ENCODE results near the gene UCK1. TPM values are rescaled to one million over a fixed set of nuclear protein-coding genes. Genes with fewer than 3 reads are reported as not detected.

Gene UCK1
- total and polyA plus RNA-seq, 4 donors = 13.4 to 34.1 (median 24.0) TPM

DNA sequence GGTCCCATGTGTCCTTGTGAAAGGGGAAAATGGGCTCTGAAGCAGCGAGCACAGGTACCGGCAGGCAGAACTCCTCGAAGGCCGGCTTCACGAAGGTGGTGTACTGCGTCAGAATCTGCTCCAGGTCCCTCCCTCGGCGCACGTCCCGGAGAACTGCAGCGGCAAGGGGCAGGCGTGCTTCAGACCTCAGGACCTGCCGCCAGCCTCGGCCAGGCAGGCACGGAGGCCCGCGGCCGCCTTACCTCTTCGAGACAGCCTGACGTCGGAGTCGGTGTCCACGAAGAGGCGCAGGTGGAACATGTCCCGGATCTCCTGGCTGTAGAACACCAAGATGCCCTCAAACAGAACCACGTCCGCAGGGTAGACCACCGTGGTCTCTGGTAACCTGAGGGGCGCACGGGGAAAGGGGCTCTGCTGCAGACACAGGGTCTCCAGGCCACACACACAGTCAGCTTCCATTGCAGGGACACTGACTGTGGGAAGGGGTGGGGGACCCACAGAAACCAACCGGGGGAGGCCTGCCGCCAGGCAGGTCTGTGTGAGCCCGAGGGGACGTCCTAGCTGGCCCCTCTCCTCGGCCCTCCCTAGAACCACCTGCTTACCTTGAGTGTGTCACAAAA, 2.1 kb downstream of the UCK1 start:
- Histone ChIP-seq H3K27ac (ENCODE audit: low read depth in 1 of 2, low read length in 2 of 2) (peak overlapping the region; percentile 68 to 80), H3K27me3 (ENCODE audit: control insufficient read depth in 4 of 4, insufficient read depth in 4 of 4, low read length in 3 of 4) (no peaks in the 10 kb centered on the region), H3K9ac (ENCODE audit: low read depth in 1 of 2, low read length in 2 of 2) (no peak overlapping the region), H3K4me1 (ENCODE audit: control insufficient read depth in 4 of 4, insufficient read depth in 4 of 4, low read length in 3 of 4) (peaks cover 6 to 21% (median 15%) of the 10 kb centered on the region in 4 donors), H3K36me3 (ENCODE audit: control insufficient read depth in 4 of 4, insufficient read depth in 3 of 4, low read depth in 1 of 4, low read length in 3 of 4) (peaks cover 14 to 46% (median 24%) of the 10 kb centered on the region in 4 donors), H3K4me3 (ENCODE audit: low read depth in 1 of 3, low read length in 3 of 3) (no peak overlapping the region), H3K9me3 (ENCODE audit: control insufficient read depth in 4 of 4, low read length in 3 of 4) (no peaks in the 10 kb centered on the region)
- no peak for DNase-seq (ENCODE audit: low spot score)
- WGBS = 95% methylated on average over 35 of the region's 35 CpGs
- TF ChIP-seq, protein P1, sequence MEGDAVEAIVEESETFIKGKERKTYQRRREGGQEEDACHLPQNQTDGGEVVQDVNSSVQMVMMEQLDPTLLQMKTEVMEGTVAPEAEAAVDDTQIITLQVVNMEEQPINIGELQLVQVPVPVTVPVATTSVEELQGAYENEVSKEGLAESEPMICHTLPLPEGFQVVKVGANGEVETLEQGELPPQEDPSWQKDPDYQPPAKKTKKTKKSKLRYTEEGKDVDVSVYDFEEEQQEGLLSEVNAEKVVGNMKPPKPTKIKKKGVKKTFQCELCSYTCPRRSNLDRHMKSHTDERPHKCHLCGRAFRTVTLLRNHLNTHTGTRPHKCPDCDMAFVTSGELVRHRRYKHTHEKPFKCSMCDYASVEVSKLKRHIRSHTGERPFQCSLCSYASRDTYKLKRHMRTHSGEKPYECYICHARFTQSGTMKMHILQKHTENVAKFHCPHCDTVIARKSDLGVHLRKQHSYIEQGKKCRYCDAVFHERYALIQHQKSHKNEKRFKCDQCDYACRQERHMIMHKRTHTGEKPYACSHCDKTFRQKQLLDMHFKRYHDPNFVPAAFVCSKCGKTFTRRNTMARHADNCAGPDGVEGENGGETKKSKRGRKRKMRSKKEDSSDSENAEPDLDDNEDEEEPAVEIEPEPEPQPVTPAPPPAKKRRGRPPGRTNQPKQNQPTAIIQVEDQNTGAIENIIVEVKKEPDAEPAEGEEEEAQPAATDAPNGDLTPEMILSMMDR (IDR thresholded peaks at IDR 0.05; ENCODE audit: low read depth, low read length, missing input control) = no peak
- TF ChIP-seq RXRA (IDR thresholded peaks at IDR 0.05) (no peak), HNF4G (IDR thresholded peaks at IDR 0.05) (no peak)

GRCh38 chr9:131528186-131528585, 2.9 kb downstream of the UCK1 start:
- H3K4me3 ChIP-seq (ENCODE audit: low read depth in 1 of 3, low read length in 3 of 3) = no peak overlapping the region
- H3K27me3 ChIP-seq (ENCODE audit: control insufficient read depth in 4 of 4, insufficient read depth in 4 of 4, low read length in 3 of 4) = no peaks in the 10 kb centered on the region
- H3K9ac ChIP-seq (ENCODE audit: low read depth in 1 of 2, low read length in 2 of 2) = no peak overlapping the region
- WGBS = 94% methylated on average over 7 of the region's 7 CpGs
- no peaks in the 10 kb centered on the region for H3K9me3 ChIP-seq (ENCODE audit: control insufficient read depth in 4 of 4, low read length in 3 of 4)
- H3K4me1 ChIP-seq (ENCODE audit: control insufficient read depth in 4 of 4, insufficient read depth in 4 of 4, low read length in 3 of 4) = peaks cover 6 to 21% (median 14%) of the 10 kb centered on the region in 4 donors
- peaks cover 14 to 54% (median 28%) of the 10 kb centered on the region in 4 donors for H3K36me3 ChIP-seq (ENCODE audit: control insufficient read depth in 4 of 4, insufficient read depth in 3 of 4, low read depth in 1 of 4, low read length in 3 of 4)
- no peak for DNase-seq (ENCODE audit: low spot score)
- no peak overlapping the region for H3K27ac ChIP-seq (ENCODE audit: low read depth in 1 of 2, low read length in 2 of 2)
- TF ChIP-seq RAD21 (IDR thresholded peaks at IDR 0.05) (no peak), GABPA (IDR thresholded peaks at IDR 0.05 in 1 of 2, conservative IDR thresholded peaks at IDR 0.05 in 1 of 2) (no peak), YY1 (IDR thresholded peaks at IDR 0.05) (no peak), FOXA2 (IDR thresholded peaks at IDR 0.05) (no peak), JUND (IDR thresholded peaks at IDR 0.05) (no peak), HNF4G (IDR thresholded peaks at IDR 0.05) (no peak), TAF1 (conservative IDR thresholded peaks at IDR 0.05) (no peak), REST (IDR thresholded peaks at IDR 0.05) (no peak), MAX (IDR thresholded peaks at IDR 0.05) (no peak), RXRA (IDR thresholded peaks at IDR 0.05) (no peak)
- TF ChIP-seq, protein P2, sequence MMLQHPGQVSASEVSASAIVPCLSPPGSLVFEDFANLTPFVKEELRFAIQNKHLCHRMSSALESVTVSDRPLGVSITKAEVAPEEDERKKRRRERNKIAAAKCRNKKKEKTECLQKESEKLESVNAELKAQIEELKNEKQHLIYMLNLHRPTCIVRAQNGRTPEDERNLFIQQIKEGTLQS (IDR thresholded peaks at IDR 0.05) = no peak

All from liver (tissue), 9 donors.